Measurements from ENCODE around the gene CEBPE.

CEBPE gene

DNA sequence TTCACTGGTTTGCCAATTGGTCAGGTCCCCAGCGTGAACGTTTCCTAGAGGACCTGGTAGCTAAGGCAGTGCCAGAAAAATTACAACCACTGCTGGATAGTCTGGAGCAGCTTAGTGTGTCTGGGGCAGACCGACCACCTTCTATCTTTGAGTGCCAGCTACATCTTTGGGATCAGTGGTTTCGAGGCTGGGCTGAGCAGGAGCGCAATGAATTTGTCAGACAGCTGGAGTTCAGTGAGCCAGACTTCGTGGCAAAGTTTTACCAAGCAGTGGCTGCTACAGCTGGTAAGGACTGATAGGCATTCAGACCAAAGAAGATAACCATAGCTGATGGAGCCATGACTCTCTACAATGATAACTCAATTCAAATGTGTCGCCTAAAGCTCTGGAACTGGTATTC is 21.3 kb downstream of the CEBPE start:
- no peak overlapping the region for H3K4me3 ChIP-seq (ENCODE audit: insufficient read depth, low read length, poor library complexity, severe bottlenecking)
- no peaks in the 10 kb centered on the region for H3K9me2 ChIP-seq (replicated peaks; ENCODE audit: insufficient read depth, low read length)
- no peak overlapping the region for H3K4me2 ChIP-seq (ENCODE audit: low read depth, low read length, poor library complexity, severe bottlenecking)
- peaks cover 34% of the 10 kb centered on the region for H3K79me2 ChIP-seq (ENCODE audit: insufficient read depth, low read length)
- no peaks in the 10 kb centered on the region for H3K27me3 ChIP-seq (ENCODE audit: low read length)
- no peaks in the 10 kb centered on the region for H3K9me3 ChIP-seq (ENCODE audit: insufficient read depth, low read length)
- TF ChIP-seq, protein P1, sequence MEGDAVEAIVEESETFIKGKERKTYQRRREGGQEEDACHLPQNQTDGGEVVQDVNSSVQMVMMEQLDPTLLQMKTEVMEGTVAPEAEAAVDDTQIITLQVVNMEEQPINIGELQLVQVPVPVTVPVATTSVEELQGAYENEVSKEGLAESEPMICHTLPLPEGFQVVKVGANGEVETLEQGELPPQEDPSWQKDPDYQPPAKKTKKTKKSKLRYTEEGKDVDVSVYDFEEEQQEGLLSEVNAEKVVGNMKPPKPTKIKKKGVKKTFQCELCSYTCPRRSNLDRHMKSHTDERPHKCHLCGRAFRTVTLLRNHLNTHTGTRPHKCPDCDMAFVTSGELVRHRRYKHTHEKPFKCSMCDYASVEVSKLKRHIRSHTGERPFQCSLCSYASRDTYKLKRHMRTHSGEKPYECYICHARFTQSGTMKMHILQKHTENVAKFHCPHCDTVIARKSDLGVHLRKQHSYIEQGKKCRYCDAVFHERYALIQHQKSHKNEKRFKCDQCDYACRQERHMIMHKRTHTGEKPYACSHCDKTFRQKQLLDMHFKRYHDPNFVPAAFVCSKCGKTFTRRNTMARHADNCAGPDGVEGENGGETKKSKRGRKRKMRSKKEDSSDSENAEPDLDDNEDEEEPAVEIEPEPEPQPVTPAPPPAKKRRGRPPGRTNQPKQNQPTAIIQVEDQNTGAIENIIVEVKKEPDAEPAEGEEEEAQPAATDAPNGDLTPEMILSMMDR (IDR thresholded peaks at IDR 0.05; ENCODE audit: insufficient read depth, low read length, poor library complexity, severe bottlenecking), result no peak
- no peak for TF ChIP-seq EZH2phosphoT487 (conservative IDR thresholded peaks at IDR 0.05; ENCODE audit: low read length)
- peaks cover 2% of the 10 kb centered on the region; the same call in 1 of the 2 replicates for H3K36me3 ChIP-seq (ENCODE audit: low read length)
- no peak overlapping the region for H3K27ac ChIP-seq (ENCODE audit: low read depth, low read length)
- no peaks in the 10 kb centered on the region for H3F3A ChIP-seq (ENCODE audit: insufficient read depth)
- no peak overlapping the region for H2AFZ ChIP-seq (ENCODE audit: low read depth, low read length, severe bottlenecking)
- H3K9ac ChIP-seq (ENCODE audit: low read length), result no peak overlapping the region
- H4K20me1 ChIP-seq (ENCODE audit: low read depth, low read length), result peaks cover 15% of the 10 kb centered on the region

DNA sequence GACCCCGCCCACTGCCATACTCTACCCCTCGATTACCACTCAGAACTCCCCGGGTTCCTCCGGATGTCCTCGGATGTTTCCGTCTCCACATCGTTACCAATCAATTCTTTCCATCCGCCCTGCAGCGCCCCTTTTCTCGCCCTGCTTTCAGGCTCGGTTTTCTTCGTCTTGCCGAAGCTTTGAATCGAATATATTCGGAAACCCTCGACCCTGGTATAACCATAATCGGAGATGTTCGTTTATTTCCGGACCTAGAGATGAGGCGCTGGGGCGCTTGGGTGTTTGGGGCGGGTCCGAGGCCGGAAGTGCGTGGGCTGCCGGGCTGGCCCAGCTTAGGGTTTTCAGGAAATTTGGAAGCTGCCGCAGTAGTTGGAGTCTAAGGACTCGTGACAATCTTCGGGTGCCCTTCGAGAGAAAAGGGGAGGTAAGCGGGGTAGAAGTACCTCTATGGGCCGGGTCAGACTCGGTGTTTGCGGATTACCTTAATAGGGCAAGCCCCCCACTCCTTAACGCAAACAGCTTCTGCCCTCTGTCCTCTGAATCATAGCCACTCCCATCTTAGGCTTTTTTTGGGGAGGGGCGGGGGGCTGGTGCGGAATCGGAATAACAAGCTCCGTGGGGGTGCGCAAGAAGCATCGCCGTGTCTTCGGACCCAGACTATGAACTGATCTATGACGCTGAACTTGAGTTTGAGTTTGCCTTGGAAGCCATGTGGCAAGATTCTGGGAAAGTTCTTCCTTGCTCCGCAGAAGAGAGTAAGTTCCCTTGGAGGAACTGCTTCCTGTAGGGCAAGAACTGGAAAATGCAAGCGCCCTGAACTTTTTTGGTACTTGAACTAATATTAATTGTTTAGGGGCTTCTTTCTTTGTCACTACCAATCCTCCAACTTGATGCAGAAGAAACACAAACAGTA is 23.6 kb downstream of the CEBPE start, which contains the start of gene C14orf119:
Gene C14orf119, plus strand, starts transcription at position 310 of the 913 bp plus-strand sequence. CDS start 2,154 bp downstream, outside the sequence.
- Histone ChIP-seq H3F3A (ENCODE audit: insufficient read depth) (no peaks in the 10 kb centered on the region), H3K36me3 (ENCODE audit: low read length) (peaks cover 14% of the 10 kb centered on the region), H4K20me1 (ENCODE audit: low read depth, low read length) (peaks cover 21% of the 10 kb centered on the region), H3K9ac (ENCODE audit: low read length) (peak within 1 kb of the TSS; percentile 85), H3K4me2 (ENCODE audit: low read depth, low read length, poor library complexity, severe bottlenecking) (peak within 1 kb of the TSS; percentile 94), H3K27me3 (ENCODE audit: low read length) (no peaks in the 10 kb centered on the region), H3K79me2 (ENCODE audit: insufficient read depth, low read length) (peaks cover 47% of the 10 kb centered on the region), H3K9me3 (ENCODE audit: insufficient read depth, low read length) (no peaks in the 10 kb centered on the region), H3K4me3 (ENCODE audit: insufficient read depth, low read length, poor library complexity, severe bottlenecking) (peak within 1 kb of the TSS; percentile 97), H3K27ac (ENCODE audit: low read depth, low read length) (peak within 1 kb of the TSS; percentile 70), H3K9me2 (replicated peaks; ENCODE audit: insufficient read depth, low read length) (no peaks in the 10 kb centered on the region), H2AFZ (ENCODE audit: low read depth, low read length, severe bottlenecking) (peak within 1 kb of the TSS; percentile 72)
- TF ChIP-seq EZH2phosphoT487 (conservative IDR thresholded peaks at IDR 0.05; ENCODE audit: low read length), result no peak
- TF ChIP-seq, protein P1 (IDR thresholded peaks at IDR 0.05; ENCODE audit: insufficient read depth, low read length, poor library complexity, severe bottlenecking), result no peak

- H3K79me2 ChIP-seq (ENCODE audit: insufficient read depth, low read length), result peaks cover 54% of the 10 kb centered on the region
- peak within 1 kb of the TSS; percentile 72 for H2AFZ ChIP-seq (ENCODE audit: low read depth, low read length, severe bottlenecking)
- no peaks in the 10 kb centered on the region for H3K9me2 ChIP-seq (replicated peaks; ENCODE audit: insufficient read depth, low read length)
- no peaks in the 10 kb centered on the region for H3F3A ChIP-seq (ENCODE audit: insufficient read depth)
- TF ChIP-seq, protein P1 (IDR thresholded peaks at IDR 0.05; ENCODE audit: insufficient read depth, low read length, poor library complexity, severe bottlenecking), result no peak
- TF ChIP-seq EZH2phosphoT487 (conservative IDR thresholded peaks at IDR 0.05; ENCODE audit: low read length), result no peak
- H3K27me3 ChIP-seq (ENCODE audit: low read length), result no peaks in the 10 kb centered on the region
- peak within 1 kb of the TSS; percentile 94 for H3K4me2 ChIP-seq (ENCODE audit: low read depth, low read length, poor library complexity, severe bottlenecking)
- peak within 1 kb of the TSS; percentile 97 for H3K4me3 ChIP-seq (ENCODE audit: insufficient read depth, low read length, poor library complexity, severe bottlenecking)
- peak within 1 kb of the TSS; percentile 85 for H3K9ac ChIP-seq (ENCODE audit: low read length)
- H3K36me3 ChIP-seq (ENCODE audit: low read length), result peaks cover 21% of the 10 kb centered on the region
- H3K27ac ChIP-seq (ENCODE audit: low read depth, low read length), result peak within 1 kb of the TSS; percentile 70
- no peaks in the 10 kb centered on the region for H3K9me3 ChIP-seq (ENCODE audit: insufficient read depth, low read length)
- H4K20me1 ChIP-seq (ENCODE audit: low read depth, low read length), result peaks cover 21% of the 10 kb centered on the region
Observed at GRCh38 chr14:23094666-23095195, 24.3 kb downstream of the CEBPE start, which contains the start of gene ACIN1. Gene ACIN1, minus strand, starts transcription at chr14:23095136. Its CDS starts 24 bp downstream, at chr14:23095112.

Data from SU-DHL-6 (cell line).